HG03460 (cell line): ENCODE measurements around the gene PIAS3.
"Not testable (repeated sequence)": the region's sequence is repeated elsewhere in the genome, so short reads cannot be mapped to it uniquely, and the experiment has no call there.

Source experiments
- ATAC-seq: cut with Tn5 transposase; IDR thresholded peaks from one replicate; pipeline ENCODE4 v1.9.1; 2021; ENCODE audit not compliant: unreplicated experiment

PIAS3 gene

GRCh38 chr1:145877923-145878486, 19.1 kb upstream of the PIAS3 start:
- no peak for ATAC-seq

GRCh38 chr1:145874646-145875045, 15.8 kb upstream of the PIAS3 start:
- no peak for ATAC-seq

- ATAC-seq = no peak
Observed at GRCh38 chr1:145871994-145872924, 13.4 kb upstream of the PIAS3 start.

DNA sequence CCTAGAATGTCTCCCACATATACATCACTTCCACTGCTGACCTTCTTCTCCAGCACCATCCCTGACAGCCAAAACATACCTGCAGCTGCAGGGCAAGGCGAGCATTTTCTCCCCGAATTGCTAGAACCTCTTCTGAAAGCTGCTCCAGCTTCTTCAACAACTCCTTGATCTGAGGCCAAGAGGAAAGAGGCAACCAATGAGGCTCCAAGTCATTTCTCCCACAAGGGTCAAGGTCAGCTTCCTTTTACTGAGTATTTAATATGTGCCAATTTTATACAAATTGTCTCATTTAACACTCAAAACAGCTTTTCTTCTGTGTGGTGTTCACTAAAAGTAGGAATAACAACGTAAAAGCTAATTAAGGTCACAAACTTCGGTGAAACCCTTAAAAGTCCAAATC, 9.4 kb upstream of the PIAS3 start:
- ATAC-seq = no peak

DNA sequence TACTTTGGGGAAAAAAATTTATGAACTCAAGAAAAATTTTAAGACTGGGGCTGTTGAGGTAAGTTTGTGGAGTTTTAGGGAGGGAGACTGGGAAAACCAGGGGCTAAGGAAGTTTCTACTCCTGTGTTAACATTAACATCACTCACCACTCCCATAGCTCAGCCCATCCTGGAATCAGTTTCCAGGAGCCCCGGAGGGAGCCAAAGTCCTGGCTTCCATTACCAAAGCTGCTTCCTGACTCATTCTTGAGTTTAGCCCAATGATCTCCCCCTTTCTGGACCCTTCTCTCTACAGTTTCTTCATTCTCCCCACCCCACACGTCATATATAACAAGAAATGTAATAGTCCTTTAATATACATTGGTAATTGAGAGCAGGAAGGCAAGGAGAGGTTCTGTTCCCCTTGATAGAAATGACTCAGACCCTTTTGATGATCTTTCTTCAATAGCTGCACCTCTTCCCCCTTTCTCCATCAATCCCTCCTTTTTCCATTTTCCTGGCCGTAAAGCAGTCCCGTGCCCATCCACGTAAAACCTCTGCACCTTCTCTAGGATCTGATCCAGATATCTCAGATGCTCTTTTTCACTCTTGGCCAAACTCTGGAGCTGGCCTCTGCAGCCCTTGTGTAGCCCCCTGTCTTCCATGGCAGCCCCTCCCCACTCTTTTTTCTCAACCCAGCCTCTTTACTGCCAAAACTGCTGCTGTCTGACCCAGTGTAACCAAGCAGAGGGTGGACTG, 4.6 kb upstream of the PIAS3 start:
- no peak for ATAC-seq

DNA sequence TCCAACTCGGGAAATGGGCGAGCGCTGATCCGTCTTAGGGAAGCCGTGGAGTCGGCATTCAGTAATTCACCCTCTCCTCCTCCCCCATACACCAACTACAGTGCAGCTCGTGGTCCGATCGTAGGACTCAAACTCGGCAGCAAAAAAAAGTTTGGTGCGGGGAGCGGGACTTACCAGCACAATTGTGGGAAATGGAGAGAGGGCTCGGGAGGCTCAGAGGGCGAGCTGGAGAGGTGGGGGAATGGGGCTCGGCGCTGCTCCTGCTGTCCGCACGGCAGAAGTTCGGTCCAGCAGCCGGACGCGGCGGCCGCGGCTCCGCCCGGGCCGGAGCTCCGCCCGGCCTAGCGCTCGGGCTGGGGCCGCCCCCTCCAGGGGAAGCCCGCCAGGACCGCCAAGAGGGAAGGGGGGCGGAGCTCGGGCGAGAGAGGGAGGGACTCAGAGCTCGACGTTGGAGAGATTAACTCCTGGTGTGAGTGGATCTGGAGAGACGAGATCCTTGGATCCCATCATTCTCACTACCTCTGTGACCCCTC, 676 bp upstream of the PIAS3 start:
- ATAC-seq = peak; percentile 69

DNA sequence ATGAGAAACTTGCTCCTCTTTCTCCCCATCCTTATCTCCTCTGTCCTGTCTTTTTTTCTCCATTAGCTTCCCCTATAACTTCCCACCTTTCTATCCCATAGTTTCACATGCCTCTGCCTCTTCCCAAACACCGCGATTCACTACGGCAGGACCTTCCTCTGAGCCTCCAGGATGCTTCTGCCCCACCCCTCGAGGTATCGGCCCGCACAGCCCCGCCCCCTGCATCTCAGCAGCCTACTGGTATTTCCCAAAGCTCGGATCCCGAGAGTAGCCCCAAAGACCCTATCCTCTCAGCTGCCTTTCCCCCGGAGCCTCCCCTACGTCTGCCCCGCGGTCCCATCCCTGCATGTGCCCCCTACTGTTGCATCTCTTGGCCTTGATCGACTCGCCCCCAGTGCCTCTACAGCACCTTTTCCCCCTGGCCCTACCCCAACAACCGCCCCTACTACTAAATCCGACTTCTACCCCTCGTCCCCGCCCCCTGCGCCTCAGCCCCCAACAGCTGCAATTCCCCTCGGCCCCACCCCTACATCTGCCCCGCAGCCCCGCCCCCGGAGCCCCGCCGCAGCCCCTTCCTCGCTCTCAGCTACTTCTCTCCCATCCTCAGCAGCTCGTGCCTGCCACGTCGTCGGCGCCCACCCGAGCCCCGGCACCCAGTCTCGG, 512 bp downstream of the PIAS3 start:
- peak; percentile 21 for ATAC-seq

- ATAC-seq = no peak
Observed at GRCh38 chr1:145857170-145857569, 1.7 kb downstream of the PIAS3 start.

DNA sequence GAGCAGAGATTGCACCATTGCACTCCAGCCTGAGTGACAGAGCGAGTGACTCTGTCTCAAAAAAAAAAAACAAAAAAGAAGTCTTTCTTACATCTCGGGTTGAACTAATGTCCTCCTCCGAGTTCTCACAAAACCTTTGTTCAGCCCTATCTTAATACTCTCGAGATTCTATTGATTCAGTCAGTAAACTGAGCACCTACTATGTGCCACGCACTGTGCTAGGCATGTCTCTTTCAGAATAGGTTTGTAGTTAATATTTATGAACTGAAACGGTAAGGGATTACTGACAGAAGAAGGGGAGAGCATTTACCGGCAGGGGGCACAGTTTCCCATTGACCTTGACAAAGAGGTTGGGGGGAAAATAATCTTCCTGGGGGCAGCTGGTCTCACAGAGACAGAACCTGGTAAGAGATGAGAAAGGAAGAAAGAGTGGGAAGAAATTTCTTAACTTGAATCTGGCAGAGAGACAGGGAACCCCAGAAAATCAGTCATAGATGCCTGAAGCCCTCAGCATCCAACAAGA, 3.4 kb downstream of the PIAS3 start:
- no peak for ATAC-seq

- ATAC-seq = no peak
Observed at GRCh38 chr1:145849356-145850160, 9.3 kb downstream of the PIAS3 start.

- ATAC-seq = no peak
Observed at GRCh38 chr1:145847827-145848226, 11.1 kb downstream of the PIAS3 start.

DNA sequence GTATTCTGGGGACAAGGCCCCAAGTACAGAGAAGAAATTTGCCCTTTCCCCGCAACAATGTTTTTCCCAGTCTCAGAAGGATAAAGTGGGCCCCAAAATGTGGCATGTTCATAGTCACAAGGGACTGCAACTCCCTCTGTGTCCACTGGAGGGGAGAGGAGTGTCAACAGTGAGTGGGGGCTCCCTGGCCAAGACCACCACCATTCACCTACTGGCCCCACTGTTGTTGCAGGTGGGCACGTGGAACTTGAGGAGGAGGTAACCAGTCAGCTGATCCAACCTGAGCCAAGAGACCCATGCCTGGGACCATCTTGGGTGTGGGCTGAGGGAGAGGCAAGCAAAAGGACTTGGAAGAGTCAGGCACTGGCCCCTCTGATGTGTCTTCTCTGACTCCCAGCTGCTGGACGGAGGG, 12.7 kb downstream of the PIAS3 start:
- ATAC-seq = no peak

DNA sequence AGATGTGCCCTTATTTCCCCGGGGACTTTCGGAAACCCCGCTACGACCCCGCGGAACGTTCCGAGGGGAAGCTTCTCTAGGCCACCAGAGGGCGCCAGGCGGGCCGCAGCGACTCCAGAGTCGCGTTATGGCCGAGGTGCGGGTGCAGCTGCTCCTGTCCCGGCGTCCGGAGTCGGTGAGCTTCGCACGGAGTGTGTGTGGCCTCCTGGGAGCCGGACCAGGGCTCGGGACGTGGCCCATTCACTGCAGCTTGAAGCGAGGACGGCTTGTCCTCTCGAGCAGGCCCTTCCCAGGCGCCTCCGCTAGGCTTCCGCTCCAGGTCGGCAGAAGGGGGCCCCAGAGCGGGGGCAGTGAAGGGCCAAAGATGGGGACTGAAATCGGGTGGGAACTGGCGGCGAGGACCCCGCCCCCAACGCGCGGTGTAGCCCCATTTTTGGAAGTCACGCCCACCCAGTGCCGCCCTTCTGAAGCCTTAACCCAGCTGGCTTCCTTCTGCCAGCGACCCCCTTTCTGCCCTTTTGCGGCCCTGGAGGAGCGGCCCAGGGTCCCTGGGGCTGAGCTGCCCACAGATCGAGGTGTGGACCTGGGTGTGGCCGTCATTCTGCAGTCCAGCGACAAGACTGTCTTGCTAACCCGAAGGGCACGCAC, 13.2 kb downstream of the PIAS3 start, which contains the start of gene NUDT17:
Gene NUDT17 (plus strand): TSS at position 117 of the 648 bp plus-strand sequence. CDS start 11 bp downstream, at position 128.
- peak; percentile 52 for ATAC-seq

- peak; percentile 81 for ATAC-seq
Observed at GRCh38 chr1:145845144-145845513, 13.8 kb downstream of the PIAS3 start.

GRCh38 chr1:145843031-145843430, 15.8 kb downstream of the PIAS3 start:
- ATAC-seq = no peak

DNA sequence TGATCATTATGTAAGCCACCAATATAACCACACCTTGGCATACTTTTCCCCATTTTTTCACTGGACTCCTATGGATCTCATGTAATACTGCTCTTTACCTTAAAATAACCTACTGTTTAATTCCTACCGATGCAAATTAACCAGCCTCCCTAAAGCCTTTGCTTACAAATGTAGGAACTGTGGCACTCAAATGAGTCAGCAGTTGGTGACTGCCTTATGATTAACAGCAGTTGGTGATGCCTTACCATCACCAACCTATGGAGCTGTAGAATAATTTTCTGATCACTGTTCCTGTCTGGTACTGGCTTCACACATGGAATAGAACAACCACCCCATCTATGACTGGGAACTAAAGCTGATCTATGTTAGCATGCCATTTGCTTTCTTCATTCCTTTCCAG, 21.2 kb downstream of the PIAS3 start:
- no peak for ATAC-seq

DNA sequence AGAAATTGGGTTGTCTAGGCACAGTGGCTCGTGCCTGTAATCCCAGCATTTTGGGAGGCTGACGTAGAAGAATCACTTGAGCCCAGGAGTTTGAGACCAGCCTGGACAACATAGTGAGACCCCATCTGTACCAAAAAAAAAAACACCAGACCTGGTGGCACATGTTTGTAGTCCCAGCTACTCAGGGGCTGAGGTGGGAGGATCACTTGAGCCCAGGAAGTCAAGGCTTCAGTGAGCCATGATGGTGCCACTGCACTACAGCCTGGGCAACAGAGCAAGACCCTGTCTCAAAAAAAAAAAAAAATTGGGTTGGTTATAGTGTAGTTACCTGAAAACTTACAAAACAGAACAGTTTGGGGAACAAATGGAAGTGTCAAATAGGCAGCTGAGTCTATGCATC, 28.1 kb downstream of the PIAS3 start:
- not testable (repeated sequence) for ATAC-seq

GRCh38 chr1:145828367-145829026, 30.4 kb downstream of the PIAS3 start:
- no peak for ATAC-seq

- ATAC-seq = no peak
Observed at GRCh38 chr1:145827966-145828365, 30.9 kb downstream of the PIAS3 start.
